A673 (cell line): ENCODE measurements around the gene KLHDC4.

Experiments used
- EZH2 ChIP-seq: fragments of 200-600 bp; sonication (generic); IDR thresholded peaks from 2 replicates; pipeline ENCODE4 v1.6.1; 2017; ENCODE audit warnings: borderline replicate concordance, low read depth, mild to moderate bottlenecking, mixed read lengths, antibody characterized with exemption, low read length; ENCODE audit not compliant: poor library complexity, severe bottlenecking
- TF ChIP-seq, protein P1 (sequence below): fragments of 300-800, 200-600 bp; sonication (generic); conservative IDR thresholded peaks from 2 replicates; pipeline ENCODE4 v1.5.1; 2017; ENCODE audit warnings: low read depth, mild to moderate bottlenecking, antibody characterized with exemption, low read length, moderate library complexity, mixed read lengths

GRCh38 chr16:87665193-87665592 lies 100.6 kb downstream of the KLHDC4 start:
- TF ChIP-seq, protein P1, sequence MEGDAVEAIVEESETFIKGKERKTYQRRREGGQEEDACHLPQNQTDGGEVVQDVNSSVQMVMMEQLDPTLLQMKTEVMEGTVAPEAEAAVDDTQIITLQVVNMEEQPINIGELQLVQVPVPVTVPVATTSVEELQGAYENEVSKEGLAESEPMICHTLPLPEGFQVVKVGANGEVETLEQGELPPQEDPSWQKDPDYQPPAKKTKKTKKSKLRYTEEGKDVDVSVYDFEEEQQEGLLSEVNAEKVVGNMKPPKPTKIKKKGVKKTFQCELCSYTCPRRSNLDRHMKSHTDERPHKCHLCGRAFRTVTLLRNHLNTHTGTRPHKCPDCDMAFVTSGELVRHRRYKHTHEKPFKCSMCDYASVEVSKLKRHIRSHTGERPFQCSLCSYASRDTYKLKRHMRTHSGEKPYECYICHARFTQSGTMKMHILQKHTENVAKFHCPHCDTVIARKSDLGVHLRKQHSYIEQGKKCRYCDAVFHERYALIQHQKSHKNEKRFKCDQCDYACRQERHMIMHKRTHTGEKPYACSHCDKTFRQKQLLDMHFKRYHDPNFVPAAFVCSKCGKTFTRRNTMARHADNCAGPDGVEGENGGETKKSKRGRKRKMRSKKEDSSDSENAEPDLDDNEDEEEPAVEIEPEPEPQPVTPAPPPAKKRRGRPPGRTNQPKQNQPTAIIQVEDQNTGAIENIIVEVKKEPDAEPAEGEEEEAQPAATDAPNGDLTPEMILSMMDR: no peak
- no peak for TF ChIP-seq EZH2
